H9 (cell line): ENCODE results near the gene KRT15. TPM values are rescaled to one million over a fixed set of nuclear protein-coding genes. Genes with fewer than 3 reads are reported as not detected.

ENCODE experiments used
- DNase-seq: peaks from one replicate; pipeline ENCODE4 v3.0.0-alpha.2; 2017
- H2AFZ ChIP-seq: one replicate; pipeline ENCODE4 v1.6.1; 2013; ENCODE audit warnings: mild to moderate bottlenecking, low read length, control low read depth, moderate library complexity
- H2AK5ac ChIP-seq: 2 replicates; pipeline ENCODE4 v1.6.1; 2013; ENCODE audit warnings: low read length, control low read depth, mixed read lengths; ENCODE audit not compliant: insufficient read length
- H2BK120ac ChIP-seq: one replicate; pipeline ENCODE4 v1.6.1; 2013; ENCODE audit warnings: low read depth, mild to moderate bottlenecking, low read length, control low read depth, inconsistent platforms; ENCODE audit not compliant: poor library complexity, severe bottlenecking
- H2BK12ac ChIP-seq: 2 replicates; pipeline ENCODE4 v1.6.1; 2013; ENCODE audit warnings: low read length, control low read depth, mixed read lengths, low read depth; ENCODE audit not compliant: insufficient read length
- H2BK15ac ChIP-seq: 2 replicates; pipeline ENCODE4 v1.6.1; 2013; ENCODE audit warnings: low read depth, low read length, control low read depth
- H2BK20ac ChIP-seq: one replicate; pipeline ENCODE4 v1.6.1; 2013; ENCODE audit warnings: low read depth, mild to moderate bottlenecking, low read length, control low read depth, inconsistent platforms; ENCODE audit not compliant: poor library complexity, severe bottlenecking
- H2BK5ac ChIP-seq: 2 replicates; pipeline ENCODE4 v1.6.1; 2013; ENCODE audit warnings: low read length, control low read depth, mixed read lengths; ENCODE audit not compliant: insufficient read length
- H3K14ac ChIP-seq: 2 replicates; pipeline ENCODE4 v1.6.1; 2013; ENCODE audit warnings: low read length, control low read depth; ENCODE audit not compliant: insufficient read depth
- H3K18ac ChIP-seq: 2 replicates; pipeline ENCODE4 v1.6.1; 2013; ENCODE audit warnings: low read depth, mild to moderate bottlenecking, mixed read lengths, low read length, control low read depth; ENCODE audit not compliant: insufficient read length
- H3K23ac ChIP-seq: 2 replicates; pipeline ENCODE4 v1.6.1; 2013; ENCODE audit warnings: low read length, control low read depth, mixed read lengths, low read depth; ENCODE audit not compliant: insufficient read length
- H3K23me2 ChIP-seq: 2 replicates; pipeline ENCODE4 v1.6.1; 2013; ENCODE audit warnings: low read depth, mild to moderate bottlenecking, mixed read lengths, low read length, control low read depth; ENCODE audit not compliant: insufficient read length, poor library complexity, severe bottlenecking
- H3K27ac ChIP-seq: 2 replicates; pipeline ENCODE4 v1.5.1; 2013; ENCODE audit warnings: low read length, control low read depth, mixed read lengths, low read depth; ENCODE audit not compliant: insufficient read length
- H3K27me3 ChIP-seq: 2 replicates; pipeline ENCODE4 v1.6.1; 2013; ENCODE audit warnings: low read length, control low read depth, inconsistent platforms; ENCODE audit not compliant: insufficient read depth
- H3K4ac ChIP-seq: 2 replicates; pipeline ENCODE4 v1.6.1; 2013; ENCODE audit warnings: low read depth, mild to moderate bottlenecking, control low read depth, inconsistent platforms, low read length, moderate library complexity
- H3K4me1 ChIP-seq: 2 replicates; pipeline ENCODE4 v1.6.1; 2013; ENCODE audit warnings: low read length, control low read depth, inconsistent platforms; ENCODE audit not compliant: insufficient read depth
- H3K4me2 ChIP-seq: 2 replicates; pipeline ENCODE4 v1.6.1; 2013; ENCODE audit warnings: low read length, control low read depth, mixed read lengths; ENCODE audit not compliant: insufficient read length, insufficient read depth
- H3K56ac ChIP-seq: 2 replicates; pipeline ENCODE4 v1.6.1; 2013; ENCODE audit warnings: low read depth, mild to moderate bottlenecking, mixed read lengths, low read length, control low read depth; ENCODE audit not compliant: insufficient read length
- H3K79me1 ChIP-seq: 2 replicates; pipeline ENCODE4 v1.6.1; 2013; ENCODE audit warnings: low read depth, mild to moderate bottlenecking, moderate library complexity, low read length, control low read depth, inconsistent platforms; ENCODE audit not compliant: insufficient read depth, poor library complexity, severe bottlenecking
- H3K79me2 ChIP-seq: 2 replicates; pipeline ENCODE4 v1.6.1; 2013; ENCODE audit warnings: low read length, control low read depth, inconsistent platforms; ENCODE audit not compliant: insufficient read depth
- H3K9ac ChIP-seq: 2 replicates; pipeline ENCODE4 v1.6.1; 2013; ENCODE audit warnings: low read length, control low read depth, mixed read lengths; ENCODE audit not compliant: insufficient read length; ENCODE audit errors: extremely low read depth
- H3K9me3 ChIP-seq: one replicate; pipeline ENCODE4 v1.6.1; 2013; ENCODE audit warnings: low read depth, low read length, inconsistent platforms; ENCODE audit not compliant: control insufficient read depth
- H3T11ph ChIP-seq: one replicate; pipeline ENCODE4 v1.6.1; 2013; ENCODE audit warnings: mild to moderate bottlenecking, low read length, control low read depth, inconsistent platforms
- H4K20me1 ChIP-seq: one replicate; pipeline ENCODE4 v1.6.1; 2013; ENCODE audit not compliant: control insufficient read depth, insufficient read length, insufficient read depth
- H4K5ac ChIP-seq: 2 replicates; pipeline ENCODE4 v1.6.1; 2013; ENCODE audit warnings: low read depth, mild to moderate bottlenecking, mixed read lengths, low read length, control low read depth; ENCODE audit not compliant: insufficient read length
- H4K8ac ChIP-seq: replicated peaks from 2 replicates; pipeline ENCODE4 v1.6.1; 2013; ENCODE audit warnings: low read length, control low read depth, mixed read lengths, low read depth; ENCODE audit not compliant: insufficient read length
- H4K91ac ChIP-seq: 2 replicates; pipeline ENCODE4 v1.6.1; 2013; ENCODE audit warnings: low read depth, mild to moderate bottlenecking, moderate library complexity, mixed read lengths, low read length, control low read depth; ENCODE audit not compliant: insufficient read length
- H3K27ac Mint-ChIP-seq, 3 experiments: 2 replicates in 2 of 3; 3 replicates in 1 of 3; pipeline ENCODE4 v1.8.0; 2020 to 2021; ENCODE audit warnings: mixed read lengths in 3 of 3, mild to moderate bottlenecking in 1 of 3, moderate library complexity in 1 of 3
- H3K27me3 Mint-ChIP-seq: 2 replicates; pipeline ENCODE4 v1.8.0; 2021; ENCODE audit warnings: low read depth, mild to moderate bottlenecking, moderate library complexity, mixed read lengths
- H3K36me3 Mint-ChIP-seq, 3 experiments: 2 replicates in 2 of 3; 3 replicates in 1 of 3; pipeline ENCODE4 v1.8.0; 2020 to 2021; ENCODE audit warnings: low read depth in 3 of 3, mixed read lengths in 3 of 3; ENCODE audit not compliant: insufficient read depth in 1 of 3
- H3K4me1 Mint-ChIP-seq, 2 experiments: 2 replicates each; pipeline ENCODE4 v1.8.0; 2020; ENCODE audit warnings: mixed read lengths in 2 of 2
- H3K4me3 Mint-ChIP-seq, 2 experiments: 2 replicates in 1 of 2; 3 replicates in 1 of 2; pipeline ENCODE4 v1.8.0; 2020 to 2021; ENCODE audit warnings: mild to moderate bottlenecking in 2 of 2, mixed read lengths in 2 of 2, moderate library complexity in 1 of 2
- H3K9me3 Mint-ChIP-seq, 2 experiments: 2 replicates in 1 of 2; 3 replicates in 1 of 2; pipeline ENCODE4 v1.8.0; 2020; ENCODE audit warnings: mild to moderate bottlenecking in 2 of 2, mixed read lengths in 2 of 2, moderate library complexity in 1 of 2
- CTCF ChIP-seq: fragments of 200-600 bp; sonication (generic); conservative IDR thresholded peaks from 3 replicates; pipeline ENCODE4 v1.8.0; 2021; ENCODE audit warnings: antibody characterized with exemption, mild to moderate bottlenecking
- WGBS: extraction: QIAGEN DNeasy Blood & Tissue Kit; methylation state at CpG from one replicate; pipeline ENCODE4 v1.1.7; 2013; ENCODE audit warnings: missing lambda C conversion rate, low lambda C conversion rate, mixed read lengths; ENCODE audit not compliant: insufficient read length; ENCODE audit errors: extremely low coverage; 5-methylcytosine and 5-hydroxymethylcytosine counted together
- total RNA-seq: library from RNA; stranded (reverse); gene quantifications from 2 replicates; pipeline ENCODE4 v1.2.1, GENCODE V29; 2021

The KRT15 gene
- total RNA-seq, 1 experiment from 2014 or later, result 0.87 TPM

DNA sequence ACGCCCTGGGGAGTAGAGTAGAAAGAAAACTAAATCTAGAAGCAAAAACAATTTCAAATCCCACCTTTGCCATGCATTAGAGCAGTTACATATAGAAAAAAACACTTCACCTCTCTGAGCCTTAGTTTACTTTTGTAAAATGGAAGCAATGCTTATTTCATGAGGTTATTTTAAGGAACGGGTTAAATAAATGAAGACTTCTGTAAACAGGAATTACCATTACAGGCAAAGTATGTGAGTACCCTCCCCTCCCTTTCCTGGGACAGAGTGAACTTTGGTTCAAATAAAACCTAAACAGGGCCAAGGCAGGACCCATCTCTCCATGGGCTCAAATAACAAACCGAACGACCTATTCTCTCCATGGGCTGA is 4.5 kb upstream of the KRT15 start:
- Mint-ChIP-seq H3K27ac (peak overlapping the region in 1 of 3 experiments; percentile 82; a peak in 2 of 7 replicates), H3K4me3 (no peak overlapping the region), H3K36me3 (peaks cover 25 to 43% (median 37%) of the 10 kb centered on the region in 3 experiments; a peak in 6 of 7 replicates), H3K9me3 (no peaks in the 10 kb centered on the region), H3K4me1 (peaks cover 33 to 44% of the 10 kb centered on the region in 2 experiments), H3K27me3 (no peaks in the 10 kb centered on the region; the same call in 1 of the 2 replicates)
- Histone ChIP-seq H3K56ac (no peak overlapping the region), H2BK15ac (no peak overlapping the region), H2BK120ac (no peak overlapping the region), H3K9me3 (no peaks in the 10 kb centered on the region), H3K14ac (no peak overlapping the region), H3K4ac (no peak overlapping the region), H3K4me2 (no peak overlapping the region), H4K91ac (no peak overlapping the region), H3K27ac (no peak overlapping the region), H2BK12ac (no peak overlapping the region), H2AK5ac (no peak overlapping the region), H2BK5ac (no peak overlapping the region), H4K20me1 (no peaks in the 10 kb centered on the region), H2BK20ac (no peak overlapping the region), H3K79me2 (peaks cover 4% of the 10 kb centered on the region; the same call in 1 of the 2 replicates), H3K9ac (no peak overlapping the region), H4K8ac (no peak overlapping the region), H3K23me2 (peaks cover 7% of the 10 kb centered on the region), H3K23ac (no peak overlapping the region), H3K18ac (no peak overlapping the region), H2AFZ (no peak overlapping the region), H3K27me3 (no peaks in the 10 kb centered on the region), H3T11ph (no peak overlapping the region), H3K4me1 (no peaks in the 10 kb centered on the region; the same call in 1 of the 2 replicates), H4K5ac (no peak overlapping the region), H3K79me1 (no peaks in the 10 kb centered on the region)
- no CpG with 5 or more reads among the region's 4 CpGs for WGBS
- DNase-seq, result no peak
- TF ChIP-seq CTCF, result no peak
